Esophagus muscularis mucosa (tissue), 3 donors: ENCODE data around the gene PRODH.
"Not testable (repeated sequence)": the region's sequence is repeated elsewhere in the genome, so short reads cannot be mapped to it uniquely, and the experiment has no call there.

ENCODE experiments used
- CTCF ChIP-seq, 3 experiments: fragments of 200-600 bp in 2 of 3; fragments of 450-650 bp in 1 of 3; sonication (generic) in 2 of 3; IDR thresholded peaks; one replicate each; pipeline ENCODE4 v1.5.1; 2017 to 2019; ENCODE audit warnings: antibody characterized with exemption in 3 of 3, mild to moderate bottlenecking in 2 of 3, moderate library complexity in 1 of 3
- POLR2A ChIP-seq: fragments of 450-650 bp; IDR thresholded peaks from one replicate; pipeline ENCODE4 v1.6.1; 2017; ENCODE audit warnings: antibody characterized with exemption, moderate library complexity, mild to moderate bottlenecking, low read depth

GRCh38 chr22:18893775-18894174 lies 42.3 kb downstream of the PRODH start:
- TF ChIP-seq CTCF (IDR thresholded peaks at IDR 0.05); POLR2A: not testable (repeated sequence)
